Measurements from ENCODE around the gene ZCCHC14.

The ZCCHC14 gene

GRCh38 chr16:87361916-87362619 lies 130.8 kb downstream of the ZCCHC14 start:
- DNase-seq (ENCODE audit: low read depth) = no peak

- DNase-seq (ENCODE audit: low read depth) = no peak
Measured at GRCh38 chr16:87360862-87361610, 131.8 kb downstream of the ZCCHC14 start.

DNA sequence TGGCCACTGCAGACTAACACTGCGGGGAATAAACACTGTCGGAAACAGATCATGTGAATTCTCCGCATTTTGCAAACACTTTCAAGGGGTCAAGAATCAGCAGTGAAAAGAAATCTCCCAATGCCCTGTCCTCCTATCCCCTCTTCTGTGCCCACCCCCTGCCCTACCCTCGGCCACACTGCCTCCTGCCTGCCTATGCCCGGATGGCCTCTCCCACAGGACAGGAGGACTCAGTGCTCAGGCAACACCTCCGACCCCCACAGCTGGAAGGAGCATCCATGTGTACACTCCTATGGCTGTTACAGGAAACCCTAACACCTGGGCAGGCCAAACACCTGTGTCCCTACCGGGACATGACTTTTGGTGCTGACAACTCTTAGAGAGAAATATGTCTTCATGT lies 133.7 kb downstream of the ZCCHC14 start:
- DNase-seq (ENCODE audit: low read depth) = no peak

GRCh38 chr16:87358696-87359095 lies 134.1 kb downstream of the ZCCHC14 start:
- no peak for DNase-seq (ENCODE audit: low read depth)

GRCh38 chr16:87358250-87358649 lies 134.6 kb downstream of the ZCCHC14 start:
- no peak for DNase-seq (ENCODE audit: low read depth)

DNA sequence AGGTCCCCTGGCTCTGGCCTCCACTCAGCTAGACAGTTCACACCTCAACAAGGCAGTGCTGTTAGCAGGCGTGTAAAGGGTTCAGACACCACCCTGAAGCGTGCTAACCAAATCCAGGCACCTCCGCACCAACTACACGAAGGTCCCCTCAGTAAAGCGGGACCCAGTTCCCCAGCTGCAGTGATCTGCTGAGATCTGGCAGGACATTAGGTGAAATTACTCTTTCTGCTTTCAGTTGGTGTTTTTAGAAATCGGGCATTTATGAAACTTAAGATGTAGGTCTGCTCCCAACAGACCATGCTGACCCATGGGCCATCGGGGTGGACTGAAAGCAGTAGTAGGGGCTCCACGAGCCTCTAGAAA lies 136.4 kb downstream of the ZCCHC14 start:
- no peak for DNase-seq (ENCODE audit: low read depth)
